ENCODE data around the gene DAP.
"Not testable (repeated sequence)": the region's sequence is repeated elsewhere in the genome, so short reads cannot be mapped to it uniquely, and the experiment has no call there.

Gene DAP

DNA sequence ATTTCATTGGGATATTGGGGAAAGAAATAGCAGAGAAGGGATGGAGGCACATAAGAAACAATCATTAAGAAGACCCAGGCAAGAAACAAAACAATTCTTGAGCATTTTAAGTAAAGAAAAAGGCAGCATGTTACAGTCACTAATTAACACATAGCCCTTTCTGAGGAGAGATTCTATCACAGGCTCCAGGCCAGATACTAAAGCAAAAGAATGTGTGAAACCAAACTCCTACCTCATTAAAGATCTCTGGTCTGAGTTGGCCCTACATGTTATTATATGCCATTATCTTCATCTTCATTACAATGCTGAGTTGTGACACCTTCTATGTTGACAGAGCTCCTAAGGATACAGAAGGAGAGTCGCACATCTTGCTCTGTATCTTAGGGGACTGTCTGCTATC, 37.5 kb downstream of the DAP start:
- TF ChIP-seq, protein P1, sequence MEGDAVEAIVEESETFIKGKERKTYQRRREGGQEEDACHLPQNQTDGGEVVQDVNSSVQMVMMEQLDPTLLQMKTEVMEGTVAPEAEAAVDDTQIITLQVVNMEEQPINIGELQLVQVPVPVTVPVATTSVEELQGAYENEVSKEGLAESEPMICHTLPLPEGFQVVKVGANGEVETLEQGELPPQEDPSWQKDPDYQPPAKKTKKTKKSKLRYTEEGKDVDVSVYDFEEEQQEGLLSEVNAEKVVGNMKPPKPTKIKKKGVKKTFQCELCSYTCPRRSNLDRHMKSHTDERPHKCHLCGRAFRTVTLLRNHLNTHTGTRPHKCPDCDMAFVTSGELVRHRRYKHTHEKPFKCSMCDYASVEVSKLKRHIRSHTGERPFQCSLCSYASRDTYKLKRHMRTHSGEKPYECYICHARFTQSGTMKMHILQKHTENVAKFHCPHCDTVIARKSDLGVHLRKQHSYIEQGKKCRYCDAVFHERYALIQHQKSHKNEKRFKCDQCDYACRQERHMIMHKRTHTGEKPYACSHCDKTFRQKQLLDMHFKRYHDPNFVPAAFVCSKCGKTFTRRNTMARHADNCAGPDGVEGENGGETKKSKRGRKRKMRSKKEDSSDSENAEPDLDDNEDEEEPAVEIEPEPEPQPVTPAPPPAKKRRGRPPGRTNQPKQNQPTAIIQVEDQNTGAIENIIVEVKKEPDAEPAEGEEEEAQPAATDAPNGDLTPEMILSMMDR (IDR thresholded peaks at IDR 0.05; ENCODE audit: insufficient read depth, low read length, missing control alignments) = no peak
- CTCF ChIA-PET = interaction anchor here (0.8 to 2.7 kb wide), 7 partner anchors 9 to 140 kb away, joined by 3 to 10 read pairs (median 3); no protein-coding TSS in a partner anchor
- H3K4me3 ChIP-seq (ENCODE audit: low read depth, low read length) = no peak overlapping the region
- POLR2A ChIA-PET = no interaction called here
- DNase-seq (ENCODE audit: low read depth, low spot score) = no peak

- CTCF ChIA-PET; DNase-seq (ENCODE audit: low read depth, low spot score): not testable (repeated sequence)
Observed at GRCh38 chr5:10720766-10721165, 40.3 kb downstream of the DAP start.

GRCh38 chr5:10719965-10720364, 41.1 kb downstream of the DAP start:
- TF ChIP-seq, protein P1 (IDR thresholded peaks at IDR 0.05; ENCODE audit: insufficient read depth, low read length, missing control alignments) = no peak
- POLR2A ChIA-PET = no interaction called here
- DNase-seq (ENCODE audit: low read depth, low spot score) = peak; percentile 63

More at GRCh38 chr5:10720766-10721165, 40.3 kb downstream of the DAP start:
- POLR2A ChIA-PET; H3K4me3 ChIP-seq (ENCODE audit: low read depth, low read length): not testable (repeated sequence)

DNA sequence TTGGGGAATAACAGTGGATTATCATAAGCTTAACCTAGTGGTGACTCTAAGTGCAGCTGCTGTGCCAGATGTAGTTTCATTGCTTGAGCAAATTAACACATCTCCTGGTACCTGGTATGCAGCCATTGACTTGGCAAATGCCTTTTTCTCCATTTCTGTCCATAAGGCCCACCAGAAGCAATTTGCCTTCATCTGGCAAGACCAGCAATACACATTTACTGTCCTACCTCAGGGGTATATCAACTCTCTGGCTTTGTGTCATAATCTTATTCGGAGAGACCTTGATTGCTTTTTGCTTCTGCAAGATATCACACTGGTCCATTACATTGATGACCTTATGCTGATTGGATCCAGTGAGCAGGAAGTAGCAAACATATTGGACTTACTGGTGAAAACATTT, 42.4 kb downstream of the DAP start:
- CTCF ChIA-PET; H3K4me3 ChIP-seq (ENCODE audit: low read depth, low read length); DNase-seq (ENCODE audit: low read depth, low spot score); POLR2A ChIA-PET: not testable (repeated sequence)

More at GRCh38 chr5:10719965-10720364, 41.1 kb downstream of the DAP start:
- H3K4me3 ChIP-seq (ENCODE audit: low read depth, low read length) = no peak overlapping the region
- CTCF ChIA-PET = no interaction called here

- POLR2A ChIA-PET = not testable (repeated sequence)
- CTCF ChIA-PET = interaction anchor here (3.1 kb wide), 1 partner anchor 14 kb away, joined by 10 read pairs; no protein-coding TSS in a partner anchor
Observed at GRCh38 chr5:10716825-10717224, 44.2 kb downstream of the DAP start.

GRCh38 chr5:10715605-10716290, 45.3 kb downstream of the DAP start:
- no peak overlapping the region for H3K4me3 ChIP-seq (ENCODE audit: low read depth, low read length)
- TF ChIP-seq, protein P1 (IDR thresholded peaks at IDR 0.05; ENCODE audit: insufficient read depth, low read length, missing control alignments) = no peak
- ChIA-PET CTCF (interaction anchor here (1.1 to 3.1 kb wide), 4 partner anchors 9 to 21 kb away, joined by 3 to 10 read pairs (median 4); no protein-coding TSS in a partner anchor), POLR2A (no interaction called here)
- DNase-seq (ENCODE audit: low read depth, low spot score) = no peak

More at GRCh38 chr5:10716825-10717224, 44.2 kb downstream of the DAP start:
- not testable (repeated sequence) for H3K4me3 ChIP-seq (ENCODE audit: low read depth, low read length); DNase-seq (ENCODE audit: low read depth, low spot score)

GRCh38 chr5:10712574-10713366, 48.3 kb downstream of the DAP start:
- H3K4me3 ChIP-seq (ENCODE audit: low read depth, low read length) = no peak overlapping the region
- CTCF ChIA-PET = no interaction called here
- DNase-seq (ENCODE audit: low read depth, low spot score) = no peak
- POLR2A ChIA-PET = no interaction called here
- TF ChIP-seq, protein P1 (IDR thresholded peaks at IDR 0.05; ENCODE audit: insufficient read depth, low read length, missing control alignments) = no peak

Measured in AG04449 (cell line).